Endodermal cell (in vitro differentiated cells): ENCODE data around the gene GPR25. TPM values are rescaled to one million over a fixed set of nuclear protein-coding genes. Genes with fewer than 3 reads are reported as not detected.

ENCODE experiments used
- DNase-seq: peaks from one replicate; pipeline ENCODE4 v3.0.0-alpha.2; 2017
- H3K27ac ChIP-seq: 2 replicates; pipeline ENCODE4 v1.5.1; 2013; ENCODE audit warnings: mild to moderate bottlenecking, low read depth, low read length, moderate library complexity
- H3K27me3 ChIP-seq: 2 replicates; pipeline ENCODE4 v1.6.1; 2013; ENCODE audit warnings: mild to moderate bottlenecking, low read length, moderate library complexity; ENCODE audit not compliant: insufficient read depth, control insufficient read depth, poor library complexity, severe bottlenecking
- H3K36me3 ChIP-seq: 2 replicates; pipeline ENCODE4 v1.7.0; 2013; ENCODE audit warnings: mild to moderate bottlenecking, low read length, moderate library complexity; ENCODE audit not compliant: control insufficient read depth, insufficient read depth
- H3K4me1 ChIP-seq: one replicate; pipeline ENCODE4 v1.7.0; 2013; ENCODE audit warnings: low read length; ENCODE audit not compliant: control insufficient read depth, insufficient read depth
- H3K4me3 ChIP-seq: 2 replicates; pipeline ENCODE4 v1.5.1; 2013; ENCODE audit warnings: mild to moderate bottlenecking, low read length, moderate library complexity
- H3K9ac ChIP-seq: 2 replicates; pipeline ENCODE4 v1.6.1; 2013; ENCODE audit warnings: mild to moderate bottlenecking, low read length, moderate library complexity; ENCODE audit not compliant: poor library complexity, severe bottlenecking; ENCODE audit errors: extremely low read depth
- H3K9me3 ChIP-seq: 2 replicates; pipeline ENCODE4 v1.6.1; 2013; ENCODE audit warnings: mild to moderate bottlenecking, low read length, moderate library complexity; ENCODE audit not compliant: control insufficient read depth
- H3K27ac Mint-ChIP-seq: 2 replicates; pipeline ENCODE4 v1.8.0; 2020; ENCODE audit warnings: mixed read lengths
- H3K27me3 Mint-ChIP-seq: 2 replicates; pipeline ENCODE4 v1.8.0; 2021; ENCODE audit warnings: mild to moderate bottlenecking, mixed read lengths; ENCODE audit not compliant: insufficient read depth
- H3K36me3 Mint-ChIP-seq: 2 replicates; pipeline ENCODE4 v1.8.0; 2020; ENCODE audit warnings: low read depth, mixed read lengths
- H3K4me1 Mint-ChIP-seq: 2 replicates; pipeline ENCODE4 v1.8.0; 2020; ENCODE audit warnings: mixed read lengths
- H3K4me3 Mint-ChIP-seq: 2 replicates; pipeline ENCODE4 v1.8.0; 2020; ENCODE audit warnings: mild to moderate bottlenecking, moderate library complexity, mixed read lengths
- H3K9me3 Mint-ChIP-seq: 2 replicates; pipeline ENCODE4 v1.8.0; 2020; ENCODE audit warnings: mild to moderate bottlenecking, mixed read lengths
- WGBS, 2 experiments: methylation state at CpG; one replicate each; pipeline versions ENCODE4 v1.1.5 to v1.1.7; 2013; ENCODE audit warnings: missing lambda C conversion rate in 2 of 2, mixed read lengths in 1 of 2; ENCODE audit not compliant: insufficient coverage in 1 of 2, insufficient read length in 1 of 2; 5-methylcytosine and 5-hydroxymethylcytosine counted together
- total RNA-seq, 2 donors: library from RNA; stranded (reverse); fragmentation: NEBNext Ultra II Directional in 1 of 2; extraction: Animal tissue kit (Norgen Biotek cat#: 25700) in 1 of 2; gene quantifications; 2 replicates in 1 of 2; 3 replicates in 1 of 2; pipeline ENCODE4 v1.2.1, GENCODE V29; 2021
- TF ChIP-seq, protein P1 (sequence below): fragments of 200-600 bp; sonication (generic); conservative IDR thresholded peaks from 2 replicates; pipeline ENCODE4 v1.5.0; 2021; ENCODE audit warnings: antibody characterized with exemption, mild to moderate bottlenecking

Gene GPR25
- total RNA-seq, 2 donors from 2014 or later: not detected

DNA sequence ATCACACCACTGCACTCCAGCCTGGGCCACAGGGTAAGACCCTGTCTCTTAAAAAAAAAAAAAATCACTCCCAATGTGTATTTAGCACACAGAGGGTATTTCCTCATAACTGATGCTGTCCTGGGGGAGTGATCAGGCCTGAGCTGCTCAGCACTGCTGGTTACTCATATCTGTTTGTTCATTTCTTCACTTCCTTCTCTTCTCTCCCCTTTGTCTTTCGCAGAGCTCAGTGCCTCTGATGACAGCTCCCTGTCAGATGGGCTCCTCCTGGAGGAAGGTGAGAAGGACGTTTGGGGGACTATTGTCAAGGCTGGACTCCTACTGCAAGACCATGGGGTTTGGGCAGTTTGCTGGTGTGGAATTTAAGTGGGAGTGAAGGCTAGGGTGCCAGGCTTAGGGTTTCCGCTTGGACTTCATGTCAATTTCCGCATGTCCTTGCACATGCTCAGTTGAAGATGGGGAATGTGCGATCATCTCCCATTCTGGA lies 34.9 kb downstream of the GPR25 start:
- H3K9ac ChIP-seq: no peak overlapping the region
- DNase-seq: no peak
- H3K27me3 ChIP-seq: no peaks in the 10 kb centered on the region
- Mint-ChIP-seq H3K36me3 (peaks cover 69% of the 10 kb centered on the region), H3K27me3 (no peaks in the 10 kb centered on the region), H3K4me1 (no peaks in the 10 kb centered on the region), H3K27ac (no peak overlapping the region), H3K9me3 (no peaks in the 10 kb centered on the region), H3K4me3 (no peak overlapping the region)
- no peaks in the 10 kb centered on the region for H3K4me1 ChIP-seq
- no peak overlapping the region for H3K27ac ChIP-seq
- 88 to 95% methylated on average over 3 to 5 of the region's 5 CpGs for WGBS, 2 experiments
- no peak overlapping the region for H3K4me3 ChIP-seq
- TF ChIP-seq, protein P1, sequence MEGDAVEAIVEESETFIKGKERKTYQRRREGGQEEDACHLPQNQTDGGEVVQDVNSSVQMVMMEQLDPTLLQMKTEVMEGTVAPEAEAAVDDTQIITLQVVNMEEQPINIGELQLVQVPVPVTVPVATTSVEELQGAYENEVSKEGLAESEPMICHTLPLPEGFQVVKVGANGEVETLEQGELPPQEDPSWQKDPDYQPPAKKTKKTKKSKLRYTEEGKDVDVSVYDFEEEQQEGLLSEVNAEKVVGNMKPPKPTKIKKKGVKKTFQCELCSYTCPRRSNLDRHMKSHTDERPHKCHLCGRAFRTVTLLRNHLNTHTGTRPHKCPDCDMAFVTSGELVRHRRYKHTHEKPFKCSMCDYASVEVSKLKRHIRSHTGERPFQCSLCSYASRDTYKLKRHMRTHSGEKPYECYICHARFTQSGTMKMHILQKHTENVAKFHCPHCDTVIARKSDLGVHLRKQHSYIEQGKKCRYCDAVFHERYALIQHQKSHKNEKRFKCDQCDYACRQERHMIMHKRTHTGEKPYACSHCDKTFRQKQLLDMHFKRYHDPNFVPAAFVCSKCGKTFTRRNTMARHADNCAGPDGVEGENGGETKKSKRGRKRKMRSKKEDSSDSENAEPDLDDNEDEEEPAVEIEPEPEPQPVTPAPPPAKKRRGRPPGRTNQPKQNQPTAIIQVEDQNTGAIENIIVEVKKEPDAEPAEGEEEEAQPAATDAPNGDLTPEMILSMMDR: no peak
- peaks cover 64% of the 10 kb centered on the region for H3K36me3 ChIP-seq
- H3K9me3 ChIP-seq: no peaks in the 10 kb centered on the region

DNA sequence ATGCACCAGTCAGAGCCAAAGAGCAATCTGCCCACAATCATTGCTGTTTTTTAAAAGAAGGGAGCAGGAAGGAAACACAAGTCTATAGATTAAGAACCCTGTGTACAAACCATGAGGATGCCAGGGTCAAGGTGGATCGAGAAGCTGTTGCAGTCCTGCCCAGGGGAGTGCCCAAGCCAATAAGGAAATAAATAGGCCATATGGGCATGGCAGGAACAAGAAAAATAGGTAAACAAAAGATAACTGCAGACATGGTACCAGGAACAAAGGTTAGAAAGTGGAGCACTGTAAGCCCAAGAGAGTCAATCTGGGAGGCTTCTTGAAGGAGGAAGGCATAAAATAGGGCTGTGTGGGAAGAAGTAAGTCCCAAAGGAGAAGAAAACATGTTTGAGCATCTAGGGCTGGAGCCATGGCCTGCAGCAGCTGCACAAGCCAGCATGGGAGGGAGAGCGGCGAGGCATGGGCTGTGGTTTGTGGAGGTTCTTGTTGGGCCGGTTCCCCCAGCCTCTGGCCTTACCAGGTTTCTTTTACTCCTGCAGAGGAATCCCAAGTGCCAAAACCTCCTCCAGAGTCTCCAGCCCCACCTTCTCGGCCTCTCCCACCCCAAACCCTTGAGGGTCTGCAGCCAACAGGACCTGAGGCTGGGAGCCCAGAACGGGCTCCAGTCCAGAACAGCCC lies 35.5 kb downstream of the GPR25 start:
- Mint-ChIP-seq H3K36me3 (peaks cover 66% of the 10 kb centered on the region), H3K4me1 (no peaks in the 10 kb centered on the region), H3K9me3 (no peaks in the 10 kb centered on the region), H3K4me3 (no peak overlapping the region), H3K27ac (no peak overlapping the region), H3K27me3 (no peaks in the 10 kb centered on the region)
- Histone ChIP-seq H3K27ac (no peak overlapping the region), H3K4me3 (no peak overlapping the region), H3K9ac (no peak overlapping the region), H3K27me3 (no peaks in the 10 kb centered on the region), H3K9me3 (no peaks in the 10 kb centered on the region), H3K36me3 (peaks cover 67% of the 10 kb centered on the region), H3K4me1 (no peaks in the 10 kb centered on the region)
- DNase-seq: no peak
- 97 to 98% methylated on average over 4 to 6 of the region's 6 CpGs for WGBS, 2 experiments
- TF ChIP-seq, protein P1: no peak

DNA sequence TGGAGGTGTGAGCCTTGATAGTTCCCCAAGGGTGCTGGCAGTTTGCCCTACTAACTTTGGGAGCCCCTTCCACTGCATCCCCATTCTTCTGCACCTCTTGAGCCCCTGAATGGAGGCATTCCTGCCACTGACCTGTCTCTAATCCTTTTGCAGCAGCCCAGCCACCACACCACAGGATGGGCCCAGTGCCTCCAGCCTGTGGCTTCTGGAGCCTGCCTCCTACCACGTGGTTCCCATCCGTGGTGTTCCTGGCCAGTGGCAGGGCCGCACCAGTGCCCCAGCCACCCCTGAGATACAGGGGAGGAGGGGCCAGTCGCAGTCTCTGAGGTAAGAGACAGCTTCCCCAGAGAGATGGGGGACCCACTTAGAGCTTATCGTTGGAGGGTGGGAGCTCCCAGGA lies 36.3 kb downstream of the GPR25 start:
- Mint-ChIP-seq H3K27me3 (no peaks in the 10 kb centered on the region), H3K36me3 (peaks cover 70% of the 10 kb centered on the region), H3K9me3 (no peaks in the 10 kb centered on the region), H3K4me1 (no peaks in the 10 kb centered on the region), H3K27ac (no peak overlapping the region), H3K4me3 (no peak overlapping the region)
- WGBS, 2 experiments: 94 to 100% methylated on average over 4 to 5 of the region's 5 CpGs
- H3K9ac ChIP-seq: no peak overlapping the region
- H3K36me3 ChIP-seq: peaks cover 64% of the 10 kb centered on the region
- no peak overlapping the region for H3K27ac ChIP-seq
- DNase-seq: no peak
- no peaks in the 10 kb centered on the region for H3K9me3 ChIP-seq
- TF ChIP-seq, protein P1: no peak
- no peaks in the 10 kb centered on the region for H3K27me3 ChIP-seq
- H3K4me1 ChIP-seq: no peaks in the 10 kb centered on the region
- H3K4me3 ChIP-seq: no peak overlapping the region
